B cell (primary cell): ENCODE data around the gene ALKBH3. TPM values are rescaled to one million over a fixed set of nuclear protein-coding genes. Genes with fewer than 3 reads are reported as not detected.

Experiments
- ATAC-seq: fragments of 200-7000 bp; cut with Tn5 transposase; one replicate; pipeline ENCODE4 v1.10.0; 2021; ENCODE audit warnings: low read depth, mild to moderate bottlenecking, moderate number of reproducible peaks, moderate library complexity
- CTCF ChIA-PET: fragments of 350-600 bp; sonication (Branson Sonifier 250); formaldehyde crosslinking; loops from one replicate; lab custom pipeline; 2021; ENCODE audit warnings: antibody characterized with exemption, inconsistent platforms; lab: Charles Lee
- POLR2A ChIA-PET: fragments of 350-600 bp; sonication (Branson Sonifier 250); formaldehyde crosslinking; loops from one replicate; lab custom pipeline; 2021; ENCODE audit warnings: antibody characterized with exemption; lab: Charles Lee
- DNase-seq: peaks from one replicate; pipeline ENCODE4 v3.0.0; 2013
- H2AFZ ChIP-seq: 2 replicates; pipeline ENCODE4 v1.6.1; 2012; ENCODE audit warnings: mild to moderate bottlenecking, low read depth, low read length; ENCODE audit not compliant: insufficient read depth, poor library complexity, severe bottlenecking
- H3K27ac ChIP-seq, 2 donors: 1 replicate in 1 of 2; 2 replicates in 1 of 2; pipeline ENCODE4 v1.5.1; 2012 to 2013; ENCODE audit warnings: low read length in 2 of 2, mild to moderate bottlenecking in 2 of 2, moderate library complexity in 1 of 2
- H3K27me3 ChIP-seq, 4 experiments: fragments of 200-600 bp in 1 of 4; sonication (generic) in 1 of 4; replicated peaks in 1 of 4; 1 replicate in 2 of 4; 2 replicates in 2 of 4; pipeline versions ENCODE4 v1.6.1 to v1.7.0; 2013 to 2016; ENCODE audit warnings: low read length in 3 of 4, mild to moderate bottlenecking in 2 of 4, mixed read lengths in 1 of 4, moderate library complexity in 1 of 4; ENCODE audit not compliant: insufficient read depth in 4 of 4, control insufficient read depth in 3 of 4; ENCODE audit errors: control extremely low read depth in 1 of 4
- H3K36me3 ChIP-seq, 2 experiments: replicated peaks in 1 of 2; 1 replicate in 1 of 2; 2 replicates in 1 of 2; pipeline versions ENCODE4 v1.6.1 to v1.7.1; 2013; ENCODE audit warnings: low read length in 1 of 2; ENCODE audit not compliant: insufficient read depth in 2 of 2, control insufficient read depth in 1 of 2; ENCODE audit errors: control extremely low read depth in 1 of 2, extremely low read depth in 1 of 2
- H3K4me1 ChIP-seq, 2 donors: fragments of 200-600 bp in 1 of 2; sonication (generic) in 1 of 2; 1 replicate in 1 of 2; 2 replicates in 1 of 2; pipeline versions ENCODE4 v1.5.1 to v1.6.1; 2013 to 2017; ENCODE audit warnings: low read length in 2 of 2; ENCODE audit not compliant: control insufficient read depth in 2 of 2, insufficient read depth in 2 of 2
- H3K4me2 ChIP-seq: replicated peaks from 2 replicates; pipeline ENCODE3; 2012; ENCODE audit warnings: mild to moderate bottlenecking, low read depth, low read length; ENCODE audit not compliant: poor library complexity, severe bottlenecking
- H3K4me3 ChIP-seq, 5 experiments: fragments of 200-600 bp in 1 of 5; sonication (generic) in 1 of 5; 1 replicate in 3 of 5; 2 replicates in 2 of 5; pipeline versions ENCODE4 v1.5.1 to v1.7.0; 2011 to 2016; ENCODE audit warnings: low read length in 4 of 5, mild to moderate bottlenecking in 4 of 5, low read depth in 2 of 5, control low read depth in 1 of 5, moderate library complexity in 1 of 5; ENCODE audit not compliant: insufficient read depth in 1 of 5; ENCODE audit errors: control extremely low read depth in 1 of 5, extremely low read depth in 1 of 5
- H3K79me2 ChIP-seq: fragments of 200-600 bp; sonication (generic); one replicate; pipeline ENCODE4 v1.6.0; 2016; ENCODE audit warnings: low read length; ENCODE audit not compliant: control insufficient read depth, insufficient read depth
- H3K9ac ChIP-seq: fragments of 200-600 bp; sonication (generic); 2 replicates; pipeline ENCODE4 v1.6.1; 2017; ENCODE audit warnings: mild to moderate bottlenecking, low read length, moderate library complexity
- H3K9me3 ChIP-seq, 3 donors: one replicate each; pipeline versions ENCODE4 v1.6.1 to v1.7.1; 2013; ENCODE audit warnings: low read length in 2 of 3; ENCODE audit not compliant: control insufficient read depth in 2 of 3, insufficient read depth in 1 of 3; ENCODE audit errors: control extremely low read depth in 1 of 3
- H4K20me1 ChIP-seq: 2 replicates; pipeline ENCODE4 v1.6.0; 2012; ENCODE audit warnings: mild to moderate bottlenecking, low read length; ENCODE audit not compliant: insufficient read depth, control insufficient read depth, poor library complexity, severe bottlenecking
- H3K27ac Mint-ChIP-seq: one replicate; pipeline ENCODE4 v1.8.0; 2021; ENCODE audit warnings: mixed read lengths
- H3K27me3 Mint-ChIP-seq: one replicate; pipeline ENCODE4 v1.8.0; 2021; ENCODE audit warnings: mixed read lengths
- H3K4me1 Mint-ChIP-seq: one replicate; pipeline ENCODE4 v1.8.0; 2021; ENCODE audit warnings: mixed read lengths
- H3K4me3 Mint-ChIP-seq: one replicate; pipeline ENCODE4 v1.8.0; 2021; ENCODE audit warnings: mixed read lengths
- H3K9me3 Mint-ChIP-seq: one replicate; pipeline ENCODE4 v1.8.0; 2022; ENCODE audit warnings: mixed read lengths; ENCODE audit not compliant: insufficient read depth
- EZH2 ChIP-seq: IDR thresholded peaks from 2 replicates; pipeline ENCODE4 v1.6.1; 2012; ENCODE audit warnings: borderline replicate concordance, low read depth, mild to moderate bottlenecking, moderate library complexity, low read length; ENCODE audit not compliant: insufficient read depth, poor library complexity, severe bottlenecking
- WGBS: methylation state at CpG from one replicate; pipeline ENCODE4 v1.1.5; 2013; ENCODE audit warnings: missing lambda C conversion rate; ENCODE audit not compliant: insufficient coverage; 5-methylcytosine and 5-hydroxymethylcytosine counted together
- intact Hi-C: fragments of 100-400 bp; cut with micrococcal nuclease; formaldehyde crosslinking; loops from one replicate; pipeline ENCODE4 v1.10.0; 2022
- polyA plus RNA-seq: library from polyadenylated mRNA; depleted of rRNA; stranded (reverse); fragments of >200 nt; gene quantifications from 2 replicates; pipeline ENCODE4 v1.2.3, GENCODE V29; 2012
- total RNA-seq, 2 donors: library from RNA; stranded (reverse); fragments of 120-200 nt in 1 of 2; gene quantifications; 1 replicate in 1 of 2; 2 replicates in 1 of 2; pipeline versions ENCODE4 v1.2.3 to v1.2.4, GENCODE V29; 2013 to 2022
- TF ChIP-seq, protein P1 (sequence below): fragments of 200-600 bp; IDR thresholded peaks from one replicate; pipeline ENCODE4 v1.8.0; 2022; ENCODE audit warnings: antibody characterized with exemption, mild to moderate bottlenecking

Gene ALKBH3
- total and polyA plus RNA-seq, 2 donors (not counting 1 experiment from before 2014, with no cell fraction given) = 22.3 to 26.7 TPM

DNA sequence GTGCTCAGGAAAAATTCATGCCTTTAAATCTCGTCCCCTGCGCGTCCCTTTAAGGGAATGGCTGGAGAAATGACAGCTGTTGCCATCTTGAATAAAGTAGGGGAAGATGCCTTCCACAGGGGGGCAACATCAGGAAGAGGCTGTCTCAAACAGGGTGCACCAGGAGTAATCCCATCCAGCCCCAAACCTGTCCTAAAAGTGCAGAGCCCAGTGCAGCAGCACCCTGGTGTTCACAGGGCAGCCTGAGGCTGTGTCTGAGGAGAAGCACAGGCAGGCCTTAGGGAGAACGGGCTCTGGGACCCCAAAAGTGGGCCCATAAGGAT is 51.0 kb downstream of the ALKBH3 start:
- no peaks in the 10 kb centered on the region for H3K4me1 Mint-ChIP-seq
- H3K9me3 ChIP-seq = no peaks in the 10 kb centered on the region
- no peak overlapping the region for H2AFZ ChIP-seq
- H3K4me2 ChIP-seq = no peak overlapping the region
- no peak overlapping the region for H3K27ac ChIP-seq
- H4K20me1 ChIP-seq = no peaks in the 10 kb centered on the region
- peaks cover 3% of the 10 kb centered on the region for H3K27me3 Mint-ChIP-seq
- no peak overlapping the region for H3K4me3 ChIP-seq
- peaks cover 0 to 2% (median 0%) of the 10 kb centered on the region in 4 experiments for H3K27me3 ChIP-seq
- DNase-seq (no peak), ATAC-seq (no peak)
- H3K79me2 ChIP-seq = no peaks in the 10 kb centered on the region
- WGBS = 85% methylated on average over 4 of the region's 4 CpGs
- H3K9ac ChIP-seq = no peak overlapping the region
- intact Hi-C loops = no loop called here
- TF ChIP-seq EZH2 = no peak
- TF ChIP-seq, protein P1, sequence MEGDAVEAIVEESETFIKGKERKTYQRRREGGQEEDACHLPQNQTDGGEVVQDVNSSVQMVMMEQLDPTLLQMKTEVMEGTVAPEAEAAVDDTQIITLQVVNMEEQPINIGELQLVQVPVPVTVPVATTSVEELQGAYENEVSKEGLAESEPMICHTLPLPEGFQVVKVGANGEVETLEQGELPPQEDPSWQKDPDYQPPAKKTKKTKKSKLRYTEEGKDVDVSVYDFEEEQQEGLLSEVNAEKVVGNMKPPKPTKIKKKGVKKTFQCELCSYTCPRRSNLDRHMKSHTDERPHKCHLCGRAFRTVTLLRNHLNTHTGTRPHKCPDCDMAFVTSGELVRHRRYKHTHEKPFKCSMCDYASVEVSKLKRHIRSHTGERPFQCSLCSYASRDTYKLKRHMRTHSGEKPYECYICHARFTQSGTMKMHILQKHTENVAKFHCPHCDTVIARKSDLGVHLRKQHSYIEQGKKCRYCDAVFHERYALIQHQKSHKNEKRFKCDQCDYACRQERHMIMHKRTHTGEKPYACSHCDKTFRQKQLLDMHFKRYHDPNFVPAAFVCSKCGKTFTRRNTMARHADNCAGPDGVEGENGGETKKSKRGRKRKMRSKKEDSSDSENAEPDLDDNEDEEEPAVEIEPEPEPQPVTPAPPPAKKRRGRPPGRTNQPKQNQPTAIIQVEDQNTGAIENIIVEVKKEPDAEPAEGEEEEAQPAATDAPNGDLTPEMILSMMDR = no peak
- POLR2A ChIA-PET = no interaction called here
- CTCF ChIA-PET = no interaction called here
- H3K9me3 Mint-ChIP-seq = no peaks in the 10 kb centered on the region
- H3K4me1 ChIP-seq = no peaks in the 10 kb centered on the region
- H3K36me3 ChIP-seq = no peaks in the 10 kb centered on the region
- no peak overlapping the region for H3K27ac Mint-ChIP-seq
- no peak overlapping the region for H3K4me3 Mint-ChIP-seq

DNA sequence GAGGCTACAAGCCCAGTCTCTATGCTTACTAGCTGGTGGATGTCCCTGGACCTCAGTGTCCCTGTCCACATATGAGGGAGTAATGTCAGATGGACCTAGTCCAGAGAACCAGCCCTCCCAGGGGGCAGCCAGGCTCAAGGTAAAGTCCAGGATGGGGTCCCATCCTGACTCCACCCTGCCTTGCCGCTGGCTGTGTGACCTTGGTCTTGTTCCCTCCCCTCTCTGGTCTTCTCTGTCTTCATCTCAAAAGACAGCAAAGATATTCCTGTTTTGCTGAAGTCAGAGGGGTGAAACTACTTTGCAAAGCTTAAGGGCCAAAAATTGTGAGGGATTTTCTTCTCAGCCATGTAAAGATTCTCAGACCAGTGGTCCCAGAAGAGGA is 52.6 kb downstream of the ALKBH3 start:
- Histone ChIP-seq H3K4me2 (no peak overlapping the region), H2AFZ (no peak overlapping the region), H3K27ac (no peak overlapping the region), H3K9me3 (peaks cover 0 to 2% (median 0%) of the 10 kb centered on the region in 3 donors), H3K4me3 (no peak overlapping the region), H3K36me3 (no peaks in the 10 kb centered on the region), H3K79me2 (no peaks in the 10 kb centered on the region), H3K4me1 (no peaks in the 10 kb centered on the region), H3K9ac (no peak overlapping the region), H3K27me3 (peaks cover 0 to 2% (median 0%) of the 10 kb centered on the region in 4 experiments), H4K20me1 (no peaks in the 10 kb centered on the region)
- ATAC-seq = no peak
- H3K27ac Mint-ChIP-seq = no peak overlapping the region
- no peaks in the 10 kb centered on the region for H3K9me3 Mint-ChIP-seq
- intact Hi-C loops = no loop called here
- TF ChIP-seq, protein P1 = no peak
- TF ChIP-seq EZH2 = no peak
- H3K27me3 Mint-ChIP-seq = peaks cover 3% of the 10 kb centered on the region
- ChIA-PET POLR2A (no interaction called here), CTCF (interaction anchor here (0.7 kb wide), 1 partner anchor 161 kb away, joined by 3 read pairs; no protein-coding TSS in a partner anchor)
- no peak for DNase-seq
- H3K4me3 Mint-ChIP-seq = no peak overlapping the region
- WGBS = 100% methylated on average over 1 of the region's 1 CpG
- H3K4me1 Mint-ChIP-seq = no peaks in the 10 kb centered on the region
